Gastrocnemius medialis (tissue), 4 donors: ENCODE data around the gene KDM4B.

ENCODE experiments used
- CTCF ChIP-seq, 5 experiments: fragments of 450-650 bp in 3 of 5; fragments of 200-600 bp in 2 of 5; sonication (generic) in 2 of 5; IDR thresholded peaks in 4 of 5; conservative IDR thresholded peaks in 1 of 5; 1 replicate in 4 of 5; 2 replicates in 1 of 5; pipeline ENCODE4 v1.5.1; 2016 to 2019; ENCODE audit warnings: antibody characterized with exemption in 5 of 5, mild to moderate bottlenecking in 3 of 5, moderate library complexity in 3 of 5
- POLR2A ChIP-seq, 2 donors: fragments of 450-650 bp; IDR thresholded peaks; one replicate each; pipeline ENCODE4 v1.6.1; 2017; ENCODE audit warnings: antibody characterized with exemption in 2 of 2, mild to moderate bottlenecking in 2 of 2, moderate library complexity in 2 of 2

- TF ChIP-seq CTCF (IDR thresholded peaks at IDR 0.05 in 4 of 5, conservative IDR thresholded peaks at IDR 0.05 in 1 of 5) (no peak), POLR2A (IDR thresholded peaks at IDR 0.05) (no peak)
Measured at GRCh38 chr19:5045956-5046338, 77.0 kb downstream of the KDM4B start.
